ENCODE measurements around the gene SENP1.

Gene SENP1

GRCh38 chr12:48013287-48013686 is 92.6 kb downstream of the SENP1 start:
- no peaks in the 10 kb centered on the region for H3K36me3 ChIP-seq (ENCODE audit: low read length)
- H3K9ac ChIP-seq (ENCODE audit: low read length), result no peak overlapping the region
- no peak overlapping the region for H3K4me2 ChIP-seq (ENCODE audit: low read depth, low read length, poor library complexity, severe bottlenecking)
- no peak overlapping the region for H3K4me3 ChIP-seq (ENCODE audit: insufficient read depth, low read length, poor library complexity, severe bottlenecking)
- no peaks in the 10 kb centered on the region for H3K9me3 ChIP-seq (ENCODE audit: insufficient read depth, low read length)
- H3F3A ChIP-seq (ENCODE audit: insufficient read depth), result no peaks in the 10 kb centered on the region
- TF ChIP-seq CTCF (IDR thresholded peaks at IDR 0.05; ENCODE audit: insufficient read depth, low read length, poor library complexity, severe bottlenecking), result no peak
- TF ChIP-seq EZH2phosphoT487 (conservative IDR thresholded peaks at IDR 0.05; ENCODE audit: low read length), result no peak
- H3K27me3 ChIP-seq (ENCODE audit: low read length), result no peaks in the 10 kb centered on the region
- no peak overlapping the region for H3K27ac ChIP-seq (ENCODE audit: low read depth, low read length)
- no peaks in the 10 kb centered on the region for H3K9me2 ChIP-seq (replicated peaks; ENCODE audit: insufficient read depth, low read length)
- no peaks in the 10 kb centered on the region for H4K20me1 ChIP-seq (ENCODE audit: low read depth, low read length)
- no peaks in the 10 kb centered on the region for H3K79me2 ChIP-seq (ENCODE audit: insufficient read depth, low read length)
- no peak overlapping the region for H2AFZ ChIP-seq (ENCODE audit: low read depth, low read length, severe bottlenecking)

DNA sequence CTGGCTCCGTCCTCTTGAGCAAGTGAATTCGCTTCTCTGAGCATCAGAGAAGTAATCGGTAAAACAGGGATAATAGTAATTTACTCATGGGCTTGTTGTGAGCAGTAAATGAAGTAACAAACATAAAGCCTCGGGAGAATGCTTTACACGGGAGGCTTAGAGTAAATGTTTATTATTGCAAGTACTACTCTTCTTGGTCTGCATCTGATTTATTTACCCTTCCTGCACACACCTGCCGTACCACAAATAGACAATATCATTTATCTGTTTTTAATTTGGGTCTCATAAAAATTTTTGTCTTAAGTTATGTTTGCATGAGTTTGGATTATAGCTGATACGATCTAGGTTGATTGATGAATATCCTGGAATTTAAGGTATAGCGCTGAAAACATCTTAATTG is 93.8 kb downstream of the SENP1 start:
- Histone ChIP-seq H3K79me2 (ENCODE audit: insufficient read depth, low read length) (no peaks in the 10 kb centered on the region), H2AFZ (ENCODE audit: low read depth, low read length, severe bottlenecking) (no peak overlapping the region), H3K27me3 (ENCODE audit: low read length) (no peaks in the 10 kb centered on the region), H3K9me2 (replicated peaks; ENCODE audit: insufficient read depth, low read length) (no peaks in the 10 kb centered on the region), H3K9ac (ENCODE audit: low read length) (no peak overlapping the region), H3K9me3 (ENCODE audit: insufficient read depth, low read length) (no peaks in the 10 kb centered on the region), H3F3A (ENCODE audit: insufficient read depth) (no peaks in the 10 kb centered on the region), H4K20me1 (ENCODE audit: low read depth, low read length) (no peaks in the 10 kb centered on the region), H3K36me3 (ENCODE audit: low read length) (no peaks in the 10 kb centered on the region), H3K4me2 (ENCODE audit: low read depth, low read length, poor library complexity, severe bottlenecking) (no peak overlapping the region), H3K27ac (ENCODE audit: low read depth, low read length) (no peak overlapping the region), H3K4me3 (ENCODE audit: insufficient read depth, low read length, poor library complexity, severe bottlenecking) (no peak overlapping the region)
- no peak for TF ChIP-seq EZH2phosphoT487 (conservative IDR thresholded peaks at IDR 0.05; ENCODE audit: low read length)
- TF ChIP-seq CTCF (IDR thresholded peaks at IDR 0.05; ENCODE audit: insufficient read depth, low read length, poor library complexity, severe bottlenecking), result no peak

GRCh38 chr12:48010366-48010970 is 95.4 kb downstream of the SENP1 start:
- Histone ChIP-seq H4K20me1 (ENCODE audit: low read depth, low read length) (no peaks in the 10 kb centered on the region), H2AFZ (ENCODE audit: low read depth, low read length, severe bottlenecking) (no peak overlapping the region), H3K9me3 (ENCODE audit: insufficient read depth, low read length) (no peaks in the 10 kb centered on the region), H3K4me2 (ENCODE audit: low read depth, low read length, poor library complexity, severe bottlenecking) (no peak overlapping the region), H3K79me2 (ENCODE audit: insufficient read depth, low read length) (no peaks in the 10 kb centered on the region), H3K27ac (ENCODE audit: low read depth, low read length) (no peak overlapping the region), H3K9me2 (replicated peaks; ENCODE audit: insufficient read depth, low read length) (no peaks in the 10 kb centered on the region), H3K27me3 (ENCODE audit: low read length) (no peaks in the 10 kb centered on the region), H3K9ac (ENCODE audit: low read length) (no peak overlapping the region), H3F3A (ENCODE audit: insufficient read depth) (no peaks in the 10 kb centered on the region), H3K4me3 (ENCODE audit: insufficient read depth, low read length, poor library complexity, severe bottlenecking) (no peak overlapping the region), H3K36me3 (ENCODE audit: low read length) (no peaks in the 10 kb centered on the region)
- no peak for TF ChIP-seq CTCF (IDR thresholded peaks at IDR 0.05; ENCODE audit: insufficient read depth, low read length, poor library complexity, severe bottlenecking)
- TF ChIP-seq EZH2phosphoT487 (conservative IDR thresholded peaks at IDR 0.05; ENCODE audit: low read length), result no peak

All from SU-DHL-6 (cell line).